ENCODE results near the gene ANP32E.

- TF ChIP-seq ZNF184 (tag by site-specific recombination; IDR thresholded peaks at IDR 0.05) = no peak
- no peak for TF ChIP-seq CTCF (tag by site-specific recombination; IDR thresholded peaks at IDR 0.05)
- TF ChIP-seq ZNF596 (tag by site-specific recombination; IDR thresholded peaks at IDR 0.05) = no peak
- TF ChIP-seq HOXD13 (CRISPR knock-in tag; IDR thresholded peaks at IDR 0.05; ENCODE audit: borderline replicate concordance) = no peak
- no peak for TF ChIP-seq REST (tag by site-specific recombination; IDR thresholded peaks at IDR 0.05)
- no peak for TF ChIP-seq ZNF830 (tag by site-specific recombination; IDR thresholded peaks at IDR 0.05; ENCODE audit: low read depth)
- TF ChIP-seq ZNF423 (tag by site-specific recombination; IDR thresholded peaks at IDR 0.05) = no peak
- no peak for TF ChIP-seq ZNF362 (tag by site-specific recombination; IDR thresholded peaks at IDR 0.05)
- no peak for TF ChIP-seq ZNF701 (tag by site-specific recombination; IDR thresholded peaks at IDR 0.05)
- no peak for TF ChIP-seq ZNF274 (IDR thresholded peaks at IDR 0.05; ENCODE audit: low read length)
- TF ChIP-seq ZNF274 (tag by site-specific recombination; IDR thresholded peaks at IDR 0.05; ENCODE audit: borderline replicate concordance) = no peak
- TF ChIP-seq ZNF223 (tag by site-specific recombination; IDR thresholded peaks at IDR 0.05) = no peak
These were observed 64.1 kb downstream of the ANP32E start for GRCh38 chr1:150171801-150172200.

All from HEK293 (cell line).